22Rv1 (cell line): Measurements from ENCODE around the gene CYP11A1.

Source experiments
- H3K27ac ChIP-seq: fragments of 450-650 bp; 2 replicates; pipeline ENCODE4 v1.5.1; 2017
- ZFX ChIP-seq: fragments of 450-650 bp; IDR thresholded peaks from 2 replicates; pipeline ENCODE4 v1.6.1; 2017; ENCODE audit warnings: antibody characterized with exemption, borderline replicate concordance
- TF ChIP-seq, protein P1 (sequence below): fragments of 450-650 bp; IDR thresholded peaks from 2 replicates; pipeline ENCODE4 v1.5.1; 2017; ENCODE audit warnings: mild to moderate bottlenecking

CYP11A1 gene

DNA sequence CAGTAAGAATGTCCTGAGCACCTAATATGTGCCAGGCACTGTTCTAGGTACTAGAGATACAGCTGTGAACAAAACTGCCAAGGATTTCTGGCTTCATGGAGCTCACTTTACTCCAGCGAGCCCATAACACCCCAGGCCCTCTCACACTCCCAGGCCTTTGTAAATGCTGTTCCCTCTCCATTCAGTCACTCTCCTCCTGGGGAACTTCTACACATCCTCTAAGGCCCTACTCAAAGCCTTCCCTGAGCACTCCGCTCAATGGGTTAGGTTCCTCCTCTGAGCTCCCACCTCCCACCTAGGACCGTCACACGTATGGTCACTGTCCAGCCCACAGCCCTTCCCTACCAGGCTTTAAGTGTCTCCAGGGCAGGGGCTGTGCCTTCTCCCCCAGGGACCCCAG lies 39.1 kb upstream of the CYP11A1 start:
- H3K27ac ChIP-seq = no peak overlapping the region
- no peak for TF ChIP-seq ZFX
- TF ChIP-seq, protein P1, sequence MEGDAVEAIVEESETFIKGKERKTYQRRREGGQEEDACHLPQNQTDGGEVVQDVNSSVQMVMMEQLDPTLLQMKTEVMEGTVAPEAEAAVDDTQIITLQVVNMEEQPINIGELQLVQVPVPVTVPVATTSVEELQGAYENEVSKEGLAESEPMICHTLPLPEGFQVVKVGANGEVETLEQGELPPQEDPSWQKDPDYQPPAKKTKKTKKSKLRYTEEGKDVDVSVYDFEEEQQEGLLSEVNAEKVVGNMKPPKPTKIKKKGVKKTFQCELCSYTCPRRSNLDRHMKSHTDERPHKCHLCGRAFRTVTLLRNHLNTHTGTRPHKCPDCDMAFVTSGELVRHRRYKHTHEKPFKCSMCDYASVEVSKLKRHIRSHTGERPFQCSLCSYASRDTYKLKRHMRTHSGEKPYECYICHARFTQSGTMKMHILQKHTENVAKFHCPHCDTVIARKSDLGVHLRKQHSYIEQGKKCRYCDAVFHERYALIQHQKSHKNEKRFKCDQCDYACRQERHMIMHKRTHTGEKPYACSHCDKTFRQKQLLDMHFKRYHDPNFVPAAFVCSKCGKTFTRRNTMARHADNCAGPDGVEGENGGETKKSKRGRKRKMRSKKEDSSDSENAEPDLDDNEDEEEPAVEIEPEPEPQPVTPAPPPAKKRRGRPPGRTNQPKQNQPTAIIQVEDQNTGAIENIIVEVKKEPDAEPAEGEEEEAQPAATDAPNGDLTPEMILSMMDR = no peak

DNA sequence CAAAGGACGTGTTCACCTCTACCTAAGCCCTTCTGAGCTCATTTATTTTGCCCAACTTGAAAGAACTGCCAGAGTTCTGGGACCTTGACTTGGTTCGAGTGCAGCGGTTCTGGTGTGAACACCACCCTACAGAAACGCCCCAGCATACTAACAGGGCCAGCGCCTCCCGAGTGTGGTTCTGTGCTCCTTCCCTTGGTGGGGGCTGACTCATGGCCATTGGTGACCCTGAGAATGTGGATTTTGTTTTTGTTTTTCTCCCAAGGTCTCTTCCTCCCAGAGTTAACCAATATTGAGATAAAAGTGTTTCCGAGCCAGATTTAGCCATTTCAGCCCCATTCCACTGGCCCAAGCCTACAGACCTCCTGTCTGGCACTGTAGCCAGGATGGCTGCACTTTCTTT lies 38.4 kb upstream of the CYP11A1 start:
- TF ChIP-seq, protein P1 = no peak
- TF ChIP-seq ZFX = no peak
- H3K27ac ChIP-seq = no peak overlapping the region

DNA sequence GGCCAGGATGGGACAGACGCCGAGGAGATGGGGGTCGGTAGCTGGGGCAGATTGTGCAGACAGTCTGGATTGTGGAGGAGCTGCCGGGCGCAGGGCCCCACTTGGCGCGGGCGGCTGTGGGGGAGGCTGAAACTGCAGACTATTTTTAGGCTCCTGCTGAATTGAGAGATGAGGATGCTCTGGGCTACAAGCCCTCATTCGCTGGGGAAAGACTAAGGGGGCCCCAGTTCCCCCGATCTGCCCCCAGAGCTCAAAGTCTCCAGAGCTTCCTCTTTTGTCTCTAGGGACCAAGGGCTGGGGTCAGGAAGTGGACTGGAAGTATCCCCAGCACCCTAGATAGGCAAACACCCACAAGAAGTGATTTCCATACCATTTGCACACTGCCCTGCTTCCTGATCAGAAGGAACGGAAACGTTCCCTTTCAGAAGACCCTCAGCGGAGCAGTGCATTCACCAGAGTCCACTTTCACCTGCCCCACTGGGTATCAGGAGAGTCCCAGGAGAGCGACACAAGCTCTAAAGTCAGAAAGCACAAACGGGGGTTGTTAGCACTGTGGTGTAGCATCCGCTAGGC lies 36.6 kb upstream of the CYP11A1 start:
- no peak overlapping the region for H3K27ac ChIP-seq
- no peak for TF ChIP-seq ZFX
- TF ChIP-seq, protein P1 = no peak

DNA sequence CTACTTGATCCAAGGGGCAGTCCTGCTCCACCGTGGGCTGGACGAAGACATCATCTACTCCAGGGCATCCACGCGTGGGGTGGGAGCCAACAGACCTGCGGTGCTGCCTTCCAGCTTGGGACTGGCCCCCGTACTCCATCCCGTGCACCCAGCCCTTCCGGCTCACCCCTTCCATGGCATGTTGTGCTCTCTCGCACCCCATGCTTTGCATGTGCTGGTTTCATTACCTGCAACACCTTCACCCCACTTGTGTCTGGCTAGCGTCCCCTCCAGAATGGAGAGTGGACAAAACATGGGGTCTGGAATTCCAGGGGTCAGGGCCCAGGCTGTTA lies 36.1 kb upstream of the CYP11A1 start:
- TF ChIP-seq, protein P1 = no peak
- no peak for TF ChIP-seq ZFX
- H3K27ac ChIP-seq = no peak overlapping the region

DNA sequence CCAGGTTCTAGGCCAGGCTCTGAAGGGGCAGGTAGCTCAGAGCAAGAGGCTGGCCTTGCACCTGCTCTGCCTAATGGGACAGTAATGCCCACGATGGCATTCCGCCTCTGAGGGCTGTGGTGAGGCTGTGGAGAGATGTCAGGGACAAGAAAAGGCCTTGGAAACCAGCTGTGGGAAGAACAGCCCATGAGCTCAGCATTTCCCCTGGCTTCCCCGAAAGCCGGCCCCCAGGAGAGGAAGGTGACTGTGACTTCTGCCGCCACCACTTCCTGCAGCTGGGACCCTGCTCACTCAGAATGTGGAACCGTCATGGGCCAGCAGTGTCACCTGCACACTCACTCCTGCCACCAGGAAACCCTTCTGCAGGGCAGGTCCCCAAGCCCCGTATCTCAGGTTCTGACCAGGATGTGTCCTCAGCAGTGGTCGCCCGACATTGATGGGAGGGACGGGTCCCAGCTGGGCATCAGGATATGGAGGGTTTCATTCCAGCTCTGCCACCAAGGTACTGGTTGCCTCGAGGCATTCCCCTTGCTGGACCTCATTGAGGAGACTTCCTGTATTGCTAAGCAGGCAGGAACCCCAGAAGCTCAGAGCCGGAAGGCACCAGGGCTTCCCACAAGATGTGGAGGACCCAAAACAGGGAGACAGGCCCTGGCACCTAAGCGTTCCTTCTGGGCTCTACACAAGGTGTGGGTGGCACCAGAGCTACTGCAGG lies 35.6 kb upstream of the CYP11A1 start:
- no peak overlapping the region for H3K27ac ChIP-seq

DNA sequence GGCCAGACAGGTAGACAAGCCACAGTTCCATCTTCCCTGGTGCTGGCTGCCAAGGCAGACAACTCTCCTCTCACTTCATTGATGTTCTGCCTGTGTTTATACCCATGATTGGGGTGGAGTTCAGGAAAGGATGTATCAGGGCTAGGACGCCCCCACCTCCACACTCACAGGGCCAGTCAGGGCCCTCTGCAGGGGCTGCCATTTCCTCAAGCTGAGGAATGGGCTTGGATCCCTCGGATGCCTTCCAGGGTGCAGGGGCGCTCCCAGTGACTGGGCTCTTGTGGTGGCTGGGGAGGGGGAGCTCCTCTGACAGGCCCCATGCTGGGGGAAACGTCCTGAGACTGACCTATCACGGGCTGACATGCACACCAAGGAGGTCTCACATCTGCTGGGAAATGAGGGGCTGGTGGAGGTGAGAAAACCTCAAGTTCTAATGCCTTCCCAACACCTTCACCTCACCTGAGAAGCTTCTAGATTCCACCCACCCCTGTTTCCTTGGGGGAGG lies 34.9 kb upstream of the CYP11A1 start:
- no peak for TF ChIP-seq ZFX
- TF ChIP-seq, protein P1 = no peak
- no peak overlapping the region for H3K27ac ChIP-seq

More for the DNA sequence above, 35.6 kb upstream of the CYP11A1 start:
- TF ChIP-seq, protein P1 = no peak
- TF ChIP-seq ZFX = no peak

DNA sequence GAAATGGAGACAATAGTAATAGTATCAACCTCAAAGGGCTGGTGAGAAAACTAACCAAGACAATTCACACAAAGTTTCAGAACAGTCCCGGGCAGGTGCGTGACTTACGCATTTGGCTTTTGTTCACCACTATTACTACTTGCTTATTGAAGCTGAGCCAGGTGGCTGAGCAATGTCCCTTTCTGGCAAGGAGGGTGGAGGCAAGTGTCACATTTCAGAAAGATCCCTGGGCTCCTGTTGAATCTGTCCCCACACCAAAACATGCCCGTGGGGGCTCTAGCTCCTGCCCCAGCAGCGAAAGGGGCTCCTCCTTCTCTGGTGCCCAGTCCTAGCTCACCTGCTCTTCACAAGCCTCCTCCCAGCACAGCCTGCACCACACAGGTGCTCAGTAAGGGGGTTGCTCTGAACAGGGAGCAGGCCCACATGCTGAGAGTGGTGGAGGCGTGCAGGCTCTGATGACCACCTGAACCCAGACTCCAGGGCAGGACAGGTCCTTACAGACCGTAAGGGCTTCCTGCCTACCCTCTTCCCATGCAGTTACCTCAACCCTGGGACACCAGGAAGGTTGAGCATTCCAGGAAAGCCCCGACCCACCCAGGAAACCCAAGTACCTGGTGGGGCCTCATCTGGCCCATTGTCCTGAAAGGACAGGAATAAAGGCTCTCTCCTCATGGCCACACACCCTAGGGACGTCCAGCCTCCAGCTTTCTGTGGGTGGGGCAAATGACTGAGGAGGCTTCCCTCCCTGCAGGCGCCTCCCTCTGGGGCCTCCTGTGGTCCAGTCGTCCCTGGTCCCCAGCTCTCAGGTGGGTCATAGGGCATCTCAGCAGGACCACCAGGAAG lies 33.7 kb upstream of the CYP11A1 start:
- no peak for TF ChIP-seq ZFX
- TF ChIP-seq, protein P1 = no peak
- no peak overlapping the region for H3K27ac ChIP-seq
